GM18858 (cell line): ENCODE data around the gene GIMAP1.
A peak's percentile ranks its signal among the peaks of the same experiment; 100 is the strongest.
"Not testable (repeated sequence)": the region's sequence is repeated elsewhere in the genome, so short reads cannot be mapped to it uniquely, and the experiment has no call there.

Experiments used
- ATAC-seq: cut with Tn5 transposase; IDR thresholded peaks from one replicate; pipeline ENCODE4 v1.9.1; 2021; ENCODE audit not compliant: unreplicated experiment

The GIMAP1 gene

GRCh38 chr7:150716368-150716767 lies at the start of gene GIMAP1:
Gene GIMAP1, plus strand, starts transcription at chr7:150716613. Its CDS starts 2,435 bp downstream, at chr7:150719048.
- no peak for ATAC-seq

GRCh38 chr7:150668472-150668911 lies 47.9 kb upstream of the GIMAP1 start:
- peak; percentile 70 for ATAC-seq

- ATAC-seq: no peak
These were observed 47.4 kb upstream of the GIMAP1 start for GRCh38 chr7:150668977-150669376.

- not testable (repeated sequence) for ATAC-seq
These were observed 44.4 kb upstream of the GIMAP1 start for GRCh38 chr7:150671798-150672585.

- ATAC-seq: no peak
These were observed 40.7 kb upstream of the GIMAP1 start for GRCh38 chr7:150675714-150676113.

GRCh38 chr7:150676276-150676675 lies 40.1 kb upstream of the GIMAP1 start:
- not testable (repeated sequence) for ATAC-seq

GRCh38 chr7:150676854-150677253 lies 39.6 kb upstream of the GIMAP1 start:
- not testable (repeated sequence) for ATAC-seq

GRCh38 chr7:150678601-150679000 lies 37.8 kb upstream of the GIMAP1 start:
- ATAC-seq: not testable (repeated sequence)

- ATAC-seq: not testable (repeated sequence)
These were observed 36.0 kb upstream of the GIMAP1 start for GRCh38 chr7:150680364-150680763.

- ATAC-seq: peak; percentile 90
These were observed 31.0 kb upstream of the GIMAP1 start, which contains the start of gene GIMAP2 for GRCh38 chr7:150685219-150686029. Gene GIMAP2, plus strand, starts transcription at chr7:150685706. Its CDS starts 1,354 bp downstream, at chr7:150687060.

- peak; percentile 23 for ATAC-seq
These were observed 30.3 kb upstream of the GIMAP1 start for GRCh38 chr7:150686030-150686631.

GRCh38 chr7:150688630-150689029 lies 27.8 kb upstream of the GIMAP1 start:
- ATAC-seq: no peak

GRCh38 chr7:150695654-150696053 lies 20.8 kb upstream of the GIMAP1 start:
- no peak for ATAC-seq

- no peak for ATAC-seq
These were observed 13.2 kb upstream of the GIMAP1 start for GRCh38 chr7:150703209-150703608.

GRCh38 chr7:150715293-150715692 lies 1.1 kb upstream of the GIMAP1 start:
- no peak for ATAC-seq

- ATAC-seq: no peak
These were observed 675 bp upstream of the GIMAP1 start for GRCh38 chr7:150715738-150716137.

GRCh38 chr7:150716939-150717338 lies 526 bp downstream of the GIMAP1 start:
- no peak for ATAC-seq

GRCh38 chr7:150717814-150718420 lies 1.5 kb downstream of the GIMAP1 start:
- no peak for ATAC-seq

GRCh38 chr7:150719436-150719835 lies 3.0 kb downstream of the GIMAP1 start:
- ATAC-seq: no peak

GRCh38 chr7:150719960-150720891 lies 3.8 kb downstream of the GIMAP1 start:
- ATAC-seq: no peak
